GM12878 (cell line): ENCODE results near the gene NOS3. TPM values are rescaled to one million over a fixed set of nuclear protein-coding genes. Genes with fewer than 3 reads are reported as not detected.

ENCODE experiments used
- ATAC-seq: fragments of 200-7000 bp; cut with Tn5 transposase; 3 replicates; pipeline ENCODE4 v1.9.1; 2020; ENCODE audit warnings: mild to moderate bottlenecking, moderate library complexity
- BruUV-seq: library from RNA; stranded (reverse); fragments of 400-500 nt; replicated peaks from 2 replicates; lab custom pipeline; 2021; lab: Mats Ljungman, UMichigan
- CTCF ChIA-PET: fragments of 300-600 bp; sonication (Branson Sonifier 250); formaldehyde crosslinking; extraction: SDS; loops from one replicate; lab custom pipeline; 2021; ENCODE audit warnings: inconsistent platforms; lab: Yijun Ruan, JAX
- POLR2A ChIA-PET: fragments of 350-600 bp; formaldehyde crosslinking; extraction: SDS; loops from one replicate; lab custom pipeline; 2021; ENCODE audit warnings: inconsistent platforms; lab: Charles Lee
- RAD21 ChIA-PET: fragments of 300-600 bp; sonication (Branson Sonifier 250); formaldehyde crosslinking; loops from one replicate; lab custom pipeline; 2023; ENCODE audit warnings: antibody characterized with exemption; ENCODE audit not compliant: unreplicated experiment; lab: Charles Lee
- SMC1A ChIA-PET: fragments of 300-600 bp; sonication (Branson Sonifier 250); formaldehyde crosslinking; loops from one replicate; lab custom pipeline; 2023; ENCODE audit not compliant: unreplicated experiment, uncharacterized antibody; lab: Charles Lee
- DNase-seq: peaks from one replicate; pipeline ENCODE4 v3.0.0-alpha.2; 2011; ENCODE audit warnings: low read depth, low spot score
- FAIRE-seq: peaks from 3 replicates; lab custom pipeline; 2011; peaks lifted over from hg19 to GRCh38; lab: Jason Lieb, UNC
- H2AFZ ChIP-seq: 2 replicates; pipeline ENCODE4 v1.6.0; 2011; ENCODE audit warnings: low read depth, low read length, control low read depth; ENCODE audit not compliant: control insufficient read depth
- H3K27ac ChIP-seq: 2 replicates; pipeline ENCODE4 v1.5.1; 2011; ENCODE audit warnings: control low read depth; ENCODE audit not compliant: control insufficient read depth, insufficient read depth
- H3K27me3 ChIP-seq, 2 experiments: replicated peaks in 1 of 2; 2 replicates each; pipeline versions ENCODE4 v1.6.0 to v1.6.1; 2011; ENCODE audit warnings: low read length in 1 of 2; ENCODE audit not compliant: control insufficient read depth in 2 of 2, insufficient read depth in 2 of 2
- H3K36me3 ChIP-seq, 2 experiments: 2 replicates each; pipeline ENCODE4 v1.5.1; 2011; ENCODE audit warnings: low read length in 1 of 2; ENCODE audit not compliant: control insufficient read depth in 2 of 2, insufficient read depth in 2 of 2
- H3K4me1 ChIP-seq: 2 replicates; pipeline ENCODE4 v1.6.1; 2011; ENCODE audit warnings: mild to moderate bottlenecking, low read length, moderate library complexity, mixed read lengths; ENCODE audit not compliant: control insufficient read depth, insufficient read depth
- H3K4me2 ChIP-seq: 2 replicates; pipeline ENCODE4 v1.6.0; 2011; ENCODE audit warnings: control low read depth; ENCODE audit not compliant: control insufficient read depth, insufficient read depth
- H3K4me3 ChIP-seq: fragments of 200-600 bp; sonication (generic); 2 replicates; pipeline ENCODE4 v1.5.1; 2016
- H3K79me2 ChIP-seq: 2 replicates; pipeline ENCODE4 v1.6.0; 2011; ENCODE audit warnings: low read length; ENCODE audit not compliant: control insufficient read depth, insufficient read depth
- H3K9ac ChIP-seq: 2 replicates; pipeline ENCODE4 v1.8.0; 2011; ENCODE audit warnings: low read length, control low read depth, mixed read lengths; ENCODE audit not compliant: control insufficient read depth, insufficient read depth
- H3K9me3 ChIP-seq: replicated peaks from 3 replicates; pipeline ENCODE4 v1.5.1; 2011; ENCODE audit warnings: mild to moderate bottlenecking, low read length; ENCODE audit not compliant: control insufficient read depth, insufficient read depth
- H4K20me1 ChIP-seq: 2 replicates; pipeline ENCODE4 v1.6.0; 2011; ENCODE audit not compliant: control insufficient read depth, insufficient read depth
- NFYA ChIP-seq: IDR thresholded peaks from 2 replicates; pipeline ENCODE4 v1.6.1; 2011; ENCODE audit warnings: low read depth, mild to moderate bottlenecking, low read length, improper control_type of control experiment, borderline replicate concordance
- POU2F2 ChIP-seq: IDR thresholded peaks from 3 replicates; pipeline ENCODE4 v1.6.1; 2011; ENCODE audit warnings: low read depth, mild to moderate bottlenecking, low read length, borderline replicate concordance
- YY1 ChIP-seq: IDR thresholded peaks from 2 replicates; pipeline ENCODE4 v1.6.1; 2011; ENCODE audit warnings: low read depth, mild to moderate bottlenecking, low read length
- WGBS: methylation state at CpG from one replicate; pipeline ENCODE4 v1.1.6; 2016; ENCODE audit warnings: low lambda C conversion rate; ENCODE audit not compliant: insufficient replicate concordance, insufficient coverage; ENCODE audit errors: missing lambda C conversion rate; 5-methylcytosine and 5-hydroxymethylcytosine counted together
- in situ Hi-C: fragments of 300-500 bp; cut with MboI; formaldehyde crosslinking; loops from 9 replicates; pipeline ENCODE4 v1.14.3; 2018; ENCODE audit warnings: mixed read lengths
- intact Hi-C: fragments of 100-400 bp; cut with micrococcal nuclease; formaldehyde crosslinking; loops from one replicate; pipeline ENCODE4 v1.14.2; 2022; ENCODE audit not compliant: unreplicated experiment
- polyA plus RNA-seq, 11 experiments: library from polyadenylated mRNA; depleted of rRNA in 4 of 11; unstranded in 6 of 11; stranded (reverse) in 5 of 11; fragments of >200 nt; fragmentation: Nextera tagmentation in 4 of 11; fragmentation: Illumina TruSeq in 1 of 11; extraction: Ambion mirVana in 4 of 11; extraction: Trizol in 1 of 11; gene quantifications; 1 replicate in 1 of 11; 2 replicates in 10 of 11; pipeline versions ENCODE4 v1.2.1 to v1.2.3, GENCODE V29; 2011 to 2016; ENCODE audit warnings: inconsistent platforms in 2 of 11, missing spikeins in 2 of 11, low read depth in 1 of 11
- total RNA-seq, 4 experiments: library from RNA; depleted of rRNA in 3 of 4; stranded (reverse); fragments of >200 nt in 3 of 4; fragmentation: Illumina TruSeq in 1 of 4; extraction: Trizol in 1 of 4; gene quantifications; 2 replicates each; pipeline versions ENCODE4 v1.2.1 to v1.2.3, GENCODE V29; 2013 to 2021

NOS3 gene
- total and polyA plus RNA-seq, 10 of the 15 experiments (the other 5 are each of a cell fraction or from before 2014, with no cell fraction given) = 0.06 to 0.92 (median 0.30) TPM; not detected in 3

- Histone ChIP-seq H4K20me1 (no peaks in the 10 kb centered on the region), H3K27me3 (no peaks in the 10 kb centered on the region), H3K4me2 (no peak overlapping the region), H3K36me3 (no peaks in the 10 kb centered on the region), H3K27ac (no peak overlapping the region), H3K4me1 (no peaks in the 10 kb centered on the region), H3K79me2 (no peaks in the 10 kb centered on the region), H3K4me3 (no peak overlapping the region), H3K9me3 (no peaks in the 10 kb centered on the region), H2AFZ (no peak overlapping the region), H3K9ac (no peak overlapping the region)
- ChIA-PET SMC1A (no interaction called here), POLR2A (no interaction called here), CTCF (no interaction called here), RAD21 (no interaction called here)
- ATAC-seq (no peak), DNase-seq (no peak), FAIRE-seq (no peak)
- 95% methylated on average over 20 of the region's 20 CpGs for WGBS
- in situ Hi-C loops = no loop called here
- no peak for TF ChIP-seq NFYA
- intact Hi-C loops = no loop called here
- no TSS peak for BruUV-seq
Observed at GRCh38 chr7:151043959-151044358, 53.1 kb downstream of the NOS3 start.

GRCh38 chr7:151045262-151045661 lies 54.4 kb downstream of the NOS3 start:
- no peaks in the 10 kb centered on the region for H3K9me3 ChIP-seq
- no peak overlapping the region for H3K4me2 ChIP-seq
- no peaks in the 10 kb centered on the region for H4K20me1 ChIP-seq
- CTCF ChIA-PET = no interaction called here
- no peaks in the 10 kb centered on the region for H3K79me2 ChIP-seq
- 97% methylated on average over 9 of the region's 11 CpGs for WGBS
- TF ChIP-seq YY1 (no peak), POU2F2 (no peak)
- intact Hi-C loops = no loop called here
- H3K4me1 ChIP-seq = no peaks in the 10 kb centered on the region
- no peaks in the 10 kb centered on the region for H3K27me3 ChIP-seq
- no peak overlapping the region for H3K9ac ChIP-seq
- DNase-seq (no peak), ATAC-seq (no peak), FAIRE-seq (no peak)
- in situ Hi-C loops = no loop called here
- RAD21 ChIA-PET = no interaction called here
- no peak overlapping the region for H3K4me3 ChIP-seq
- H3K36me3 ChIP-seq = no peaks in the 10 kb centered on the region
- BruUV-seq = no TSS peak
- SMC1A ChIA-PET = interaction anchor here (1.5 kb wide), 1 partner anchor 17 kb away, joined by 3 read pairs; the partner anchor contains the start of gene ABCB8
- no peak overlapping the region for H2AFZ ChIP-seq
- POLR2A ChIA-PET = no interaction called here
- no peak overlapping the region for H3K27ac ChIP-seq
